ENCODE results near the gene CLTB. TPM values are rescaled to one million over a fixed set of nuclear protein-coding genes. Genes with fewer than 3 reads are reported as not detected.
A peak's percentile ranks its signal among the peaks of the same experiment; 100 is the strongest.

The CLTB gene
- total and polyA plus RNA-seq, 2 of the 13 experiments (the other 11 are each of a cell fraction or from before 2014, with no cell fraction given), result 23.3 to 33.8 TPM

DNA sequence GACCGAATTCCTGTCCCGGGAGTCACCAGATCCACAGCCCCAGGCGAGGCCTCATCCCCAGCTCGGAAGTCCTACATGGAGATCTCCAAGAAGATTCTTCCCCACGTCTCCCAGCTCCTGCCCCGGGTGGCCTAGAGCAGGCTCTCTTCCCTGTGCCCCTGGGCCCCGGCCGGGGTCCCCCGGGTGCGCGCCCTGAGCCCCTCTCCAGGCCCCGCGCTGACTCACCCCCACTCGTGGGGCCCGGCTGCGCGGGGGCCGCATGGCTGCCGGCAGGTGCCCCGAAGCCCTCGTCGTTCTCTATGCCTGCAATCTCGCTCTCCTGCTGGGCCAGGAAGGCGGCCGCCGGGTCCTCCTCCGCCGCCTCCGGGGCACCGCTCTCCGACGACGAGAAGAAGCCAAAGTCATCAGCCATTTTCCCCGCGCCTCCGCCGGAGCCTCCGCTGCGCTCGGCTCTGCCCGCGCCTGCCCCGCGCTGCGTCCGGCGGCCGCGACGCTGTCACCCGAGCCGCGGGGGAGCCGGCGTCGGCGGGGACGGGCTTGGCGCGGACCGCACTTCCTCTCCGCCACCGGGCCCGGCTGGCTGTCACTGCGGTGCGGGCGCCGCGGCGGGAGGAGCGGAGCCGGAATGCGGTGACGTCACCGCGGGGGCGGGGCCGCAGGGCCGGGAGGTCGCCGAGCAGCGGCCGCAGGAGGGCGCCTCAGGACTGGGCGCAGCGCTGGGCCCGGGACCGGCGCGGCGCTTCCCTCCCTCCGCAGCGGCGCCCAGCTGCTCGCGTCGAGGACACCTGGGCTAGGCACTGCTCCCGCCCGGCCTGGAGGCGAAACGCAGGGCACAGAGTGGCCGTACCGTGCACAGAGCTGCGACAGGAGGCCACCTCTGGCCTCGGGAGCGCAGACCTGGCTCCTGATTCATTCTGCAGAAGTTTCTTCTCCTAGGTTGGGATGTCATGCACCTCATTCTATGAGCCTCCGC, at the start of gene CLTB (continued):
- TF ChIP-seq EEA1 (CRISPR knock-in tag; IDR thresholded peaks at IDR 0.05; ENCODE audit: borderline replicate concordance) (no peak; the same call in 1 of the 2 replicates), KDM3A (CRISPR knock-in tag; IDR thresholded peaks at IDR 0.05; ENCODE audit: low read depth) (peak; percentile 77; the same call in 1 of the 2 replicates), RORA (CRISPR knock-in tag; IDR thresholded peaks at IDR 0.05) (no peak), ZNF564 (CRISPR knock-in tag; IDR thresholded peaks at IDR 0.05) (peak; percentile 73; the same call in 1 of the 2 replicates), SMYD3 (CRISPR knock-in tag; IDR thresholded peaks at IDR 0.05) (no peak), HNRNPH1 (optimal IDR thresholded peaks at IDR 0.05; ENCODE audit: low read depth, low read length) (no peak), ZNF282 (IDR thresholded peaks at IDR 0.05; ENCODE audit: partially characterized antibody) (no peak), ZNF644 (CRISPR knock-in tag; IDR thresholded peaks at IDR 0.05; ENCODE audit: low read depth) (no peak), ZSCAN29 (CRISPR knock-in tag; conservative IDR thresholded peaks at IDR 0.05) (no peak), ZNF775 (CRISPR knock-in tag; IDR thresholded peaks at IDR 0.05; ENCODE audit: borderline replicate concordance) (no peak), ZNF543 (CRISPR knock-in tag; IDR thresholded peaks at IDR 0.05) (0 out of 2 replicates have a peak, but pooled peaks have one; percentile 32), MATR3 (CRISPR knock-in tag; IDR thresholded peaks at IDR 0.05) (no peak), ZNF367 (CRISPR knock-in tag; IDR thresholded peaks at IDR 0.05; ENCODE audit: borderline replicate concordance) (no peak), EZH2 (conservative IDR thresholded peaks at IDR 0.05; ENCODE audit: low read depth, low read length) (no peak), ZNF30 (CRISPR knock-in tag; IDR thresholded peaks at IDR 0.05) (no peak), ZNF326 (CRISPR knock-in tag; IDR thresholded peaks at IDR 0.05; ENCODE audit: borderline replicate concordance) (no peak), TCF7L2 (IDR thresholded peaks at IDR 0.05; ENCODE audit: low read depth, low read length) (no peak), CHD2 (IDR thresholded peaks at IDR 0.05; ENCODE audit: low read depth, low read length) (no peak), CCAR2 (optimal IDR thresholded peaks at IDR 0.05; ENCODE audit: low read depth, low read length) (no peak), NR2F1 (CRISPR knock-in tag; IDR thresholded peaks at IDR 0.05) (no peak)
- TF ChIP-seq, protein P1, sequence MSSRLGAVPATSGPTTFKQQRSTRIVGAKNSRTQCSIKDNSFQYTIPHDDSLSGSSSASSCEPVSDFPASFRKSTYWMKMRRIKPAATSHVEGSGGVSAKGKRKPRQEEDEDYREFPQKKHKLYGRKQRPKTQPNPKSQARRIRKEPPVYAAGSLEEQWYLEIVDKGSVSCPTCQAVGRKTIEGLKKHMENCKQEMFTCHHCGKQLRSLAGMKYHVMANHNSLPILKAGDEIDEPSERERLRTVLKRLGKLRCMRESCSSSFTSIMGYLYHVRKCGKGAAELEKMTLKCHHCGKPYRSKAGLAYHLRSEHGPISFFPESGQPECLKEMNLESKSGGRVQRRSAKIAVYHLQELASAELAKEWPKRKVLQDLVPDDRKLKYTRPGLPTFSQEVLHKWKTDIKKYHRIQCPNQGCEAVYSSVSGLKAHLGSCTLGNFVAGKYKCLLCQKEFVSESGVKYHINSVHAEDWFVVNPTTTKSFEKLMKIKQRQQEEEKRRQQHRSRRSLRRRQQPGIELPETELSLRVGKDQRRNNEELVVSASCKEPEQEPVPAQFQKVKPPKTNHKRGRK (CRISPR knock-in tag; IDR thresholded peaks at IDR 0.05), result no peak
- TF ChIP-seq, protein P2, sequence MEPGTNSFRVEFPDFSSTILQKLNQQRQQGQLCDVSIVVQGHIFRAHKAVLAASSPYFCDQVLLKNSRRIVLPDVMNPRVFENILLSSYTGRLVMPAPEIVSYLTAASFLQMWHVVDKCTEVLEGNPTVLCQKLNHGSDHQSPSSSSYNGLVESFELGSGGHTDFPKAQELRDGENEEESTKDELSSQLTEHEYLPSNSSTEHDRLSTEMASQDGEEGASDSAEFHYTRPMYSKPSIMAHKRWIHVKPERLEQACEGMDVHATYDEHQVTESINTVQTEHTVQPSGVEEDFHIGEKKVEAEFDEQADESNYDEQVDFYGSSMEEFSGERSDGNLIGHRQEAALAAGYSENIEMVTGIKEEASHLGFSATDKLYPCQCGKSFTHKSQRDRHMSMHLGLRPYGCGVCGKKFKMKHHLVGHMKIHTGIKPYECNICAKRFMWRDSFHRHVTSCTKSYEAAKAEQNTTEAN (CRISPR knock-in tag; conservative IDR thresholded peaks at IDR 0.05), result 0 out of 2 replicates have a peak, but pooled peaks have one; percentile 50
- TF ChIP-seq, protein P3, sequence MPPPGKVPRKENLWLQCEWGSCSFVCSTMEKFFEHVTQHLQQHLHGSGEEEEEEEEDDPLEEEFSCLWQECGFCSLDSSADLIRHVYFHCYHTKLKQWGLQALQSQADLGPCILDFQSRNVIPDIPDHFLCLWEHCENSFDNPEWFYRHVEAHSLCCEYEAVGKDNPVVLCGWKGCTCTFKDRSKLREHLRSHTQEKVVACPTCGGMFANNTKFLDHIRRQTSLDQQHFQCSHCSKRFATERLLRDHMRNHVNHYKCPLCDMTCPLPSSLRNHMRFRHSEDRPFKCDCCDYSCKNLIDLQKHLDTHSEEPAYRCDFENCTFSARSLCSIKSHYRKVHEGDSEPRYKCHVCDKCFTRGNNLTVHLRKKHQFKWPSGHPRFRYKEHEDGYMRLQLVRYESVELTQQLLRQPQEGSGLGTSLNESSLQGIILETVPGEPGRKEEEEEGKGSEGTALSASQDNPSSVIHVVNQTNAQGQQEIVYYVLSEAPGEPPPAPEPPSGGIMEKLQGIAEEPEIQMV (CRISPR knock-in tag; IDR thresholded peaks at IDR 0.05; ENCODE audit: low read depth), result peak; percentile 89; the same call in 1 of the 2 replicates
- TF ChIP-seq, protein P4, sequence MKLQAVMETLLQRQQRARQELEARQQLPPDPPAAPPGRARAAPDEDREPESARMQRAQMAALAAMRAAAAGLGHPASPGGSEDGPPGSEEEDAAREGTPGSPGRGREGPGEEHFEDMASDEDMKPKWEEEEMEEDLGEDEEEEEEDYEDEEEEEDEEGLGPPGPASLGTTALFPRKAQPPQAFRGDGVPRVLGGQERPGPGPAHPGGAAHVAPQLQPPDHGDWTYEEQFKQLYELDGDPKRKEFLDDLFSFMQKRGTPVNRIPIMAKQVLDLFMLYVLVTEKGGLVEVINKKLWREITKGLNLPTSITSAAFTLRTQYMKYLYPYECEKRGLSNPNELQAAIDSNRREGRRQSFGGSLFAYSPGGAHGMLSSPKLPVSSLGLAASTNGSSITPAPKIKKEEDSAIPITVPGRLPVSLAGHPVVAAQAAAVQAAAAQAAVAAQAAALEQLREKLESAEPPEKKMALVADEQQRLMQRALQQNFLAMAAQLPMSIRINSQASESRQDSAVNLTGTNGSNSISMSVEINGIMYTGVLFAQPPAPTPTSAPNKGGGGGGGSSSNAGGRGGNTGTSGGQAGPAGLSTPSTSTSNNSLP (IDR thresholded peaks at IDR 0.05; ENCODE audit: low read depth, low read length), result peak; percentile 41; the same call in 1 of the 2 replicates

All from HepG2 (cell line).